ENCODE measurements around the gene COP1.

COP1 gene

DNA sequence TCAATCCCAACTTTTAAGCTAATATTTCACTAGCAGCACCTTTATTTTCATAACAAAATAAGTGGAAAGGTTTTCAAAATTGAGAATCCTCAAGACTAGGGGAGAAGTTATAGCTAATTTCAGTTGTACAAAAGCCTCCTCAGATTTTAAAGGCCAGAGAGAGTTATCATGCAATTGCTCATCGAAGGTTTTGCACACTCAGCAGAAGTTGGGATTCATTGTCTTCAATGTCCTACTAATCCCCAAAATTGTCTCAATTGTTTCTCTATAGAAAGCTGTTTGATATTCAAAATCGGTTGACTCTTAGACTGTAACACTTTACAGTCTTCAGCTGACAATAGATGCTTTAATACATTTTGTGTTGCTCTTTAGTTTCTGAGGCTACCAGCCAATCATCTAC lies 293.0 kb downstream of the COP1 start:
- Histone ChIP-seq H2AFZ (ENCODE audit: low read length) (no peak overlapping the region), H4K91ac (ENCODE audit: low read depth, low read length, poor library complexity) (no peak overlapping the region), H2BK15ac (ENCODE audit: low read length) (no peak overlapping the region), H3K36me3 (replicated peaks in 1 of 2; ENCODE audit: control insufficient read depth in 2 of 2, insufficient read depth in 2 of 2, low read length in 2 of 2) (no peaks in the 10 kb centered on the region), H3K9ac (ENCODE audit: low read depth, low read length, poor library complexity) (no peak overlapping the region), H3K79me1 (ENCODE audit: low read depth, low read length) (no peaks in the 10 kb centered on the region), H2AK5ac (ENCODE audit: low read depth, low read length) (no peak overlapping the region), H3K9me3 (replicated peaks in 1 of 2; ENCODE audit: control insufficient read depth in 2 of 2, insufficient read depth in 1 of 2, low read depth in 1 of 2, low read length in 2 of 2) (peaks cover 0 to 5% of the 10 kb centered on the region in 2 donors), H3K4ac (ENCODE audit: low read length) (no peak overlapping the region), H4K8ac (ENCODE audit: low read depth, low read length) (no peak overlapping the region), H3K4me1 (ENCODE audit: control insufficient read depth in 2 of 2, insufficient read depth in 1 of 2, low read depth in 1 of 2, low read length in 2 of 2) (no peaks in the 10 kb centered on the region), H2BK12ac (ENCODE audit: low read length) (no peak overlapping the region), H3K14ac (ENCODE audit: low read length) (no peak overlapping the region), H3K4me2 (ENCODE audit: insufficient read depth, low read length, poor library complexity, severe bottlenecking) (no peak overlapping the region), H3K18ac (ENCODE audit: low read length) (no peak overlapping the region), H3K23ac (ENCODE audit: low read depth, low read length, poor library complexity) (no peak overlapping the region), H3K4me3 (ENCODE audit: low read length in 2 of 2) (no peak overlapping the region), H3K27me3 (ENCODE audit: control insufficient read depth in 3 of 3, insufficient read depth in 3 of 3, low read depth in 1 of 3, low read length in 3 of 3) (no peaks in the 10 kb centered on the region), H2BK5ac (ENCODE audit: low read length) (no peak overlapping the region), H2BK120ac (ENCODE audit: low read depth, low read length) (no peak overlapping the region), H3K27ac (replicated peaks; ENCODE audit: low read length) (no peak overlapping the region)
- WGBS, 2 donors (ENCODE audit: extremely low coverage in 2 of 2, insufficient read length in 2 of 2, insufficient replicate concordance in 1 of 2): no CpG with 5 or more reads among the region's 2 CpGs
- no peak for DNase-seq (ENCODE audit: low spot score)

DNA sequence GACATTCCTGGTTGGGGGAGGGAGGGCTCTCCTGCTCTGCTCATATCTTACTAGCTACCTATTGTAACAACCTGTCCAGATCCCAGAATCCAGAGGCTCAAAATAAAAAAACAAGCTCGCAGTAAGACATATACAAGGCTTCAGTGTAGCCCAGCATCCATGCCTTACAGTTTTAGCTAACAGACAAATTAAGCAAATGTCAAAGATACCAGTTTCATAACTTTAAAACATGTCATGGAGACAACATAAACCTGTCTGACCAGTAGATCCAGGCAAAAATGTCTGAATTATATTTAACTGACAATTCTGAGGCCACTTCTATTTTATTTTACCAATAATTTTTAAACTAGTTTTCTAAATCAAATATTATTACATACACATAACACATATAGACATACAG lies 295.9 kb downstream of the COP1 start:
- Histone ChIP-seq H3K9me3 (replicated peaks in 1 of 2; ENCODE audit: control insufficient read depth in 2 of 2, insufficient read depth in 1 of 2, low read depth in 1 of 2, low read length in 2 of 2) (peaks cover 0 to 5% of the 10 kb centered on the region in 2 donors), H3K4me3 (ENCODE audit: low read length in 2 of 2) (no peak overlapping the region), H3K79me1 (ENCODE audit: low read depth, low read length) (no peaks in the 10 kb centered on the region), H3K27me3 (ENCODE audit: control insufficient read depth in 3 of 3, insufficient read depth in 3 of 3, low read depth in 1 of 3, low read length in 3 of 3) (no peaks in the 10 kb centered on the region), H3K14ac (ENCODE audit: low read length) (no peak overlapping the region), H4K91ac (ENCODE audit: low read depth, low read length, poor library complexity) (no peak overlapping the region), H2BK120ac (ENCODE audit: low read depth, low read length) (no peak overlapping the region), H3K36me3 (replicated peaks in 1 of 2; ENCODE audit: control insufficient read depth in 2 of 2, insufficient read depth in 2 of 2, low read length in 2 of 2) (no peaks in the 10 kb centered on the region), H3K4me2 (ENCODE audit: insufficient read depth, low read length, poor library complexity, severe bottlenecking) (no peak overlapping the region), H2BK15ac (ENCODE audit: low read length) (no peak overlapping the region), H3K23ac (ENCODE audit: low read depth, low read length, poor library complexity) (no peak overlapping the region), H4K8ac (ENCODE audit: low read depth, low read length) (no peak overlapping the region), H3K4ac (ENCODE audit: low read length) (no peak overlapping the region), H2AFZ (ENCODE audit: low read length) (no peak overlapping the region), H3K4me1 (ENCODE audit: control insufficient read depth in 2 of 2, insufficient read depth in 1 of 2, low read depth in 1 of 2, low read length in 2 of 2) (peaks cover 0 to 2% of the 10 kb centered on the region in 2 donors), H2BK5ac (ENCODE audit: low read length) (no peak overlapping the region), H3K27ac (replicated peaks; ENCODE audit: low read length) (no peak overlapping the region), H2BK12ac (ENCODE audit: low read length) (no peak overlapping the region), H3K9ac (ENCODE audit: low read depth, low read length, poor library complexity) (no peak overlapping the region), H2AK5ac (ENCODE audit: low read depth, low read length) (no peak overlapping the region), H3K18ac (ENCODE audit: low read length) (no peak overlapping the region)
- no peak for DNase-seq (ENCODE audit: low spot score)
- WGBS, 2 donors (ENCODE audit: extremely low coverage in 2 of 2, insufficient read length in 2 of 2, insufficient replicate concordance in 1 of 2): no CpG with 5 or more reads among the region's 1 CpG

- no peaks in the 10 kb centered on the region for H3K36me3 ChIP-seq (replicated peaks in 1 of 2; ENCODE audit: control insufficient read depth in 2 of 2, insufficient read depth in 2 of 2, low read length in 2 of 2)
- no peak overlapping the region for H3K14ac ChIP-seq (ENCODE audit: low read length)
- H4K8ac ChIP-seq (ENCODE audit: low read depth, low read length): no peak overlapping the region
- H2BK15ac ChIP-seq (ENCODE audit: low read length): no peak overlapping the region
- no peak overlapping the region for H2BK120ac ChIP-seq (ENCODE audit: low read depth, low read length)
- no peak overlapping the region for H2BK5ac ChIP-seq (ENCODE audit: low read length)
- no peak overlapping the region for H3K27ac ChIP-seq (replicated peaks; ENCODE audit: low read length)
- no peak overlapping the region for H3K4me3 ChIP-seq (ENCODE audit: low read length in 2 of 2)
- H4K91ac ChIP-seq (ENCODE audit: low read depth, low read length, poor library complexity): no peak overlapping the region
- H2AFZ ChIP-seq (ENCODE audit: low read length): no peak overlapping the region
- DNase-seq (ENCODE audit: low spot score): no peak
- no peak overlapping the region for H3K18ac ChIP-seq (ENCODE audit: low read length)
- H3K9ac ChIP-seq (ENCODE audit: low read depth, low read length, poor library complexity): no peak overlapping the region
- H3K4ac ChIP-seq (ENCODE audit: low read length): no peak overlapping the region
- no peak overlapping the region for H2AK5ac ChIP-seq (ENCODE audit: low read depth, low read length)
- H3K23ac ChIP-seq (ENCODE audit: low read depth, low read length, poor library complexity): no peak overlapping the region
- no CpG with 5 or more reads among the region's 3 CpGs for WGBS, 2 donors (ENCODE audit: extremely low coverage in 2 of 2, insufficient read length in 2 of 2, insufficient replicate concordance in 1 of 2)
- no peak overlapping the region for H3K4me2 ChIP-seq (ENCODE audit: insufficient read depth, low read length, poor library complexity, severe bottlenecking)
- H3K79me1 ChIP-seq (ENCODE audit: low read depth, low read length): no peaks in the 10 kb centered on the region
- H3K27me3 ChIP-seq (ENCODE audit: control insufficient read depth in 3 of 3, insufficient read depth in 3 of 3, low read depth in 1 of 3, low read length in 3 of 3): no peaks in the 10 kb centered on the region
- H3K4me1 ChIP-seq (ENCODE audit: control insufficient read depth in 2 of 2, insufficient read depth in 1 of 2, low read depth in 1 of 2, low read length in 2 of 2): peaks cover 0 to 2% of the 10 kb centered on the region in 2 donors
- H2BK12ac ChIP-seq (ENCODE audit: low read length): no peak overlapping the region
- peaks cover 0 to 5% of the 10 kb centered on the region in 2 donors for H3K9me3 ChIP-seq (replicated peaks in 1 of 2; ENCODE audit: control insufficient read depth in 2 of 2, insufficient read depth in 1 of 2, low read depth in 1 of 2, low read length in 2 of 2)
Measured at GRCh38 chr1:175906370-175906769, 300.7 kb downstream of the COP1 start.

- no peak overlapping the region for H2BK15ac ChIP-seq (ENCODE audit: low read length)
- H3K9ac ChIP-seq (ENCODE audit: low read depth, low read length, poor library complexity): no peak overlapping the region
- no peak overlapping the region for H2AFZ ChIP-seq (ENCODE audit: low read length)
- no peak overlapping the region for H2AK5ac ChIP-seq (ENCODE audit: low read depth, low read length)
- H3K9me3 ChIP-seq (replicated peaks in 1 of 2; ENCODE audit: control insufficient read depth in 2 of 2, insufficient read depth in 1 of 2, low read depth in 1 of 2, low read length in 2 of 2): no peaks in the 10 kb centered on the region
- no peak overlapping the region for H4K8ac ChIP-seq (ENCODE audit: low read depth, low read length)
- H3K27ac ChIP-seq (replicated peaks; ENCODE audit: low read length): no peak overlapping the region
- WGBS, 2 donors (ENCODE audit: extremely low coverage in 2 of 2, insufficient read length in 2 of 2, insufficient replicate concordance in 1 of 2): no CpG with 5 or more reads among the region's 3 CpGs
- no peak overlapping the region for H2BK5ac ChIP-seq (ENCODE audit: low read length)
- H3K4me3 ChIP-seq (ENCODE audit: low read length in 2 of 2): no peak overlapping the region
- H3K18ac ChIP-seq (ENCODE audit: low read length): no peak overlapping the region
- H4K91ac ChIP-seq (ENCODE audit: low read depth, low read length, poor library complexity): no peak overlapping the region
- H3K4me2 ChIP-seq (ENCODE audit: insufficient read depth, low read length, poor library complexity, severe bottlenecking): no peak overlapping the region
- no peak overlapping the region for H2BK12ac ChIP-seq (ENCODE audit: low read length)
- peaks cover 0 to 2% of the 10 kb centered on the region in 2 donors for H3K4me1 ChIP-seq (ENCODE audit: control insufficient read depth in 2 of 2, insufficient read depth in 1 of 2, low read depth in 1 of 2, low read length in 2 of 2)
- H3K27me3 ChIP-seq (ENCODE audit: control insufficient read depth in 3 of 3, insufficient read depth in 3 of 3, low read depth in 1 of 3, low read length in 3 of 3): no peaks in the 10 kb centered on the region
- H2BK120ac ChIP-seq (ENCODE audit: low read depth, low read length): no peak overlapping the region
- H3K36me3 ChIP-seq (replicated peaks in 1 of 2; ENCODE audit: control insufficient read depth in 2 of 2, insufficient read depth in 2 of 2, low read length in 2 of 2): no peaks in the 10 kb centered on the region
- H3K14ac ChIP-seq (ENCODE audit: low read length): no peak overlapping the region
- no peak overlapping the region for H3K23ac ChIP-seq (ENCODE audit: low read depth, low read length, poor library complexity)
- no peaks in the 10 kb centered on the region for H3K79me1 ChIP-seq (ENCODE audit: low read depth, low read length)
- DNase-seq (ENCODE audit: low spot score): no peak
- no peak overlapping the region for H3K4ac ChIP-seq (ENCODE audit: low read length)
Measured at GRCh38 chr1:175904808-175905207, 302.3 kb downstream of the COP1 start.

Data from neuronal stem cell (in vitro differentiated cells).